Calu3 (cell line): Measurements from ENCODE around the gene ARMC9. TPM values are rescaled to one million over a fixed set of nuclear protein-coding genes. Genes with fewer than 3 reads are reported as not detected.
"Not testable (repeated sequence)": the region's sequence is repeated elsewhere in the genome, so short reads cannot be mapped to it uniquely, and the experiment has no call there.

ENCODE experiments used
- BruUV-seq: library from RNA; stranded (reverse); fragments of 400-500 nt; replicated peaks from 2 replicates; lab custom pipeline; 2021; lab: Mats Ljungman, UMichigan
- CTCF ChIA-PET: fragments of 300-600 bp; sonication (Branson Sonifier 250); formaldehyde crosslinking; loops from one replicate; lab custom pipeline; 2022; ENCODE audit warnings: antibody characterized with exemption; lab: Charles Lee
- DNase-seq: peaks from one replicate; pipeline ENCODE4 v3.0.0; 2022
- H3K27ac Mint-ChIP-seq: one replicate; pipeline ENCODE4 v1.8.0; 2022; ENCODE audit warnings: mixed read lengths; ENCODE audit not compliant: unreplicated experiment
- H3K27me3 Mint-ChIP-seq: one replicate; pipeline ENCODE4 v1.8.0; 2022; ENCODE audit warnings: mixed read lengths; ENCODE audit not compliant: unreplicated experiment
- H3K36me3 Mint-ChIP-seq: one replicate; pipeline ENCODE4 v1.8.0; 2022; ENCODE audit warnings: mild to moderate bottlenecking, moderate library complexity, mixed read lengths; ENCODE audit not compliant: insufficient read depth, unreplicated experiment
- H3K4me1 Mint-ChIP-seq: one replicate; pipeline ENCODE4 v1.8.0; 2022; ENCODE audit warnings: mild to moderate bottlenecking, low read depth, mixed read lengths; ENCODE audit not compliant: unreplicated experiment
- H3K4me3 Mint-ChIP-seq: one replicate; pipeline ENCODE4 v1.8.0; 2022; ENCODE audit warnings: mild to moderate bottlenecking, low read depth, moderate library complexity, mixed read lengths; ENCODE audit not compliant: unreplicated experiment
- H3K9me3 Mint-ChIP-seq: one replicate; pipeline ENCODE4 v1.8.0; 2022; ENCODE audit warnings: low read depth, mixed read lengths; ENCODE audit not compliant: unreplicated experiment
- CTCF ChIP-seq: fragments of 200-600 bp; IDR thresholded peaks from one replicate; pipeline ENCODE4 v1.8.0; 2022; ENCODE audit warnings: antibody characterized with exemption; ENCODE audit not compliant: unreplicated experiment
- intact Hi-C: fragments of 100-400 bp; cut with micrococcal nuclease; formaldehyde crosslinking; loops from one replicate; pipeline ENCODE4 v1.10.0; 2022; ENCODE audit not compliant: unreplicated experiment
- total RNA-seq: library from RNA; stranded (reverse); gene quantifications from 2 replicates; pipeline ENCODE4 v1.2.3, GENCODE V29; 2022

The ARMC9 gene
- total RNA-seq, 1 experiment from 2014 or later: 13.6 TPM

GRCh38 chr2:231405601-231406367 lies 207.4 kb downstream of the ARMC9 start:
- peak; percentile 59 for TF ChIP-seq CTCF
- H3K36me3 Mint-ChIP-seq, BruUV-seq: not testable (repeated sequence)

GRCh38 chr2:231407686-231408085 lies 209.3 kb downstream of the ARMC9 start:
- intact Hi-C loops, H3K4me3 Mint-ChIP-seq, H3K27ac Mint-ChIP-seq, BruUV-seq, CTCF ChIA-PET, DNase-seq, H3K27me3 Mint-ChIP-seq, H3K9me3 Mint-ChIP-seq: not testable (repeated sequence)
- Mint-ChIP-seq H3K36me3 (peaks cover 22% of the 10 kb centered on the region), H3K4me1 (peaks cover 34% of the 10 kb centered on the region)

More at GRCh38 chr2:231405601-231406367, 207.4 kb downstream of the ARMC9 start:
- not testable (repeated sequence) for H3K9me3 Mint-ChIP-seq, DNase-seq, H3K27ac Mint-ChIP-seq
- CTCF ChIA-PET: interaction anchor here (0.7 to 1.5 kb wide), 9 partner anchors 9 to 181 kb away, joined by 3 to 6 read pairs (median 3); partner anchors contain the start of gene B3GNT7
- intact Hi-C loops: loop anchor here (2.0 kb wide), 1 partner anchor 109 kb away; no protein-coding TSS in a partner anchor
- Mint-ChIP-seq H3K4me3 (peak overlapping the region; percentile 9), H3K4me1 (peaks cover 32% of the 10 kb centered on the region), H3K27me3 (peaks cover 11% of the 10 kb centered on the region)

- peaks cover 28% of the 10 kb centered on the region for H3K4me1 Mint-ChIP-seq
- H3K27me3 Mint-ChIP-seq, CTCF ChIA-PET, H3K4me3 Mint-ChIP-seq, H3K9me3 Mint-ChIP-seq, DNase-seq, BruUV-seq, H3K27ac Mint-ChIP-seq, intact Hi-C loops: not testable (repeated sequence)
- peaks cover 22% of the 10 kb centered on the region for H3K36me3 Mint-ChIP-seq
These were observed 209.9 kb downstream of the ARMC9 start for GRCh38 chr2:231408304-231408703.

GRCh38 chr2:231409776-231410175 lies 211.3 kb downstream of the ARMC9 start:
- Mint-ChIP-seq H3K9me3 (peaks cover 6% of the 10 kb centered on the region), H3K4me1 (peaks cover 30% of the 10 kb centered on the region), H3K36me3 (peaks cover 22% of the 10 kb centered on the region), H3K27ac (no peak overlapping the region), H3K4me3 (no peak overlapping the region), H3K27me3 (no peaks in the 10 kb centered on the region)
- no peak for TF ChIP-seq CTCF
- intact Hi-C loops: loop anchor here (10.0 kb wide), 2 partner anchors 305 to 565 kb away; no protein-coding TSS in a partner anchor
- CTCF ChIA-PET: interaction anchor here (1.1 kb wide), 1 partner anchor 9 kb away, joined by 3 read pairs; no protein-coding TSS in a partner anchor
- no peak for DNase-seq
- no TSS peak for BruUV-seq

- no TSS peak for BruUV-seq
- H3K9me3 Mint-ChIP-seq: peaks cover 6% of the 10 kb centered on the region
- peaks cover 22% of the 10 kb centered on the region for H3K36me3 Mint-ChIP-seq
- CTCF ChIA-PET: no interaction called here
- peak; percentile 28 for TF ChIP-seq CTCF
- H3K4me3 Mint-ChIP-seq: no peak overlapping the region
- H3K4me1 Mint-ChIP-seq: peaks cover 25% of the 10 kb centered on the region
- H3K27ac Mint-ChIP-seq: no peak overlapping the region
- DNase-seq: no peak
- intact Hi-C loops: loop anchor here (1.0 to 10.0 kb wide), 3 partner anchors 183 to 566 kb away; no protein-coding TSS in a partner anchor
- H3K27me3 Mint-ChIP-seq: no peaks in the 10 kb centered on the region
These were observed 212.0 kb downstream of the ARMC9 start for GRCh38 chr2:231410293-231411004.
